NCI-H2196 treated with DMSO at 0.1 percent for 48 hours (cell line): Measurements from ENCODE around the gene GNG3.

Experiments used
- DNase-seq: peaks from one replicate; lab custom pipeline; 2025; ENCODE audit not compliant: unreplicated experiment; lab: John Stamatoyannopoulos, UW

GNG3 gene

GRCh38 chr11:62755086-62755615 is 47.7 kb downstream of the GNG3 start:
- no peak for DNase-seq

- DNase-seq = no peak
Observed at GRCh38 chr11:62757846-62758788, 50.6 kb downstream of the GNG3 start.
